Endometrium (tissue), 2 donors: ENCODE data around the gene SIL1.
"Not testable (repeated sequence)": the region's sequence is repeated elsewhere in the genome, so short reads cannot be mapped to it uniquely, and the experiment has no call there.

ENCODE experiments used
- FAIRE-seq: peaks from 2 replicates; lab custom pipeline; 2012; peaks lifted over from hg19 to GRCh38; lab: Jason Lieb, UNC
- donor health status: control.
- donor health status: control.

The SIL1 gene

DNA sequence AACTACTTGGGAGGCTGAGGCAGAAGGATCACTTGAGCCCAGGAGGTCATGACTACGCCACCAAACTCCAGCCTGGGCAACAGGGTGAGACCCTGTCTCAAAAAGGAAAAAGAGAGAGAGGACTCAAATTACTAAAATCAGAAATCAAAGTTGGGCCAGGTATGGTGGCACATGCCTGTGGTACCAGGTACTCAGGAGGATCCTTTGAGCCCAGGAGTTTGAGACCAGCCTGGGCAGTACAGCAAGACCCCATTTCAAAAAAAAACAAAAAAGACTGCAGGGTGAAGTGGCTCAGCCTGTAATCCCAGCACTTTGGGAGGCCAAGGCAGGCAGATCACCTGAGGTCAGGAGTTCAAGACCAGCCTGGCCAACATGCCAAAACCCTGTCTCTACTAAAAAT, 23.8 kb downstream of the SIL1 start:
- FAIRE-seq: not testable (repeated sequence)

DNA sequence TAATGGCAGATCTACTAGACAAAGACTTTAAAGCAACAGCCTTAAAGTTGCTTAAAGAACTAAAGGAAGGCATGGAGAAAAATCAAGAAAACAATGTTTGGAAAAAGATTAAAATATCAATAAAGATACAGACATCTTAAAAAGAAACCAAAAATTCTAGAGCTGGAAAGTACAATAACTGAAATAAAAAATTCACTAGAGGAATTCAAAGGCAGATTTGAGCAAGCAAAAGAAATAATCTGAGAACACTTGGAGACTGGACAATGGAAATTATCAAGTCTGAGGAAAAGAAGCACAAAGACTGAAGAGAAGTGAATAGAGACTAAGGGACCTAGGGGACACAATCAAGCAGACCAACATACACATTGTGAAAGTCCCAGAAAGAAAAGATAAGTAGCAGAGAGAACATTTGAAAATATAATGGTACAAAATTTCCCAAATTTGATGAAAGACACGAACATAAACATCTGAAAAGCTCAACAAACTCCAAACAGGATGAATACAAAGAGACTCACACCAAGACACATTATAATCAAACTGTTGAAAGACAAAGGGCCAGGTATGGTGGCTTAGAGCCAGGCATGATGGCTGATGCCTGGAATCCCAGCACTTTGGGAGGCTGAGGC, 26.3 kb downstream of the SIL1 start:
- FAIRE-seq: no peak

DNA sequence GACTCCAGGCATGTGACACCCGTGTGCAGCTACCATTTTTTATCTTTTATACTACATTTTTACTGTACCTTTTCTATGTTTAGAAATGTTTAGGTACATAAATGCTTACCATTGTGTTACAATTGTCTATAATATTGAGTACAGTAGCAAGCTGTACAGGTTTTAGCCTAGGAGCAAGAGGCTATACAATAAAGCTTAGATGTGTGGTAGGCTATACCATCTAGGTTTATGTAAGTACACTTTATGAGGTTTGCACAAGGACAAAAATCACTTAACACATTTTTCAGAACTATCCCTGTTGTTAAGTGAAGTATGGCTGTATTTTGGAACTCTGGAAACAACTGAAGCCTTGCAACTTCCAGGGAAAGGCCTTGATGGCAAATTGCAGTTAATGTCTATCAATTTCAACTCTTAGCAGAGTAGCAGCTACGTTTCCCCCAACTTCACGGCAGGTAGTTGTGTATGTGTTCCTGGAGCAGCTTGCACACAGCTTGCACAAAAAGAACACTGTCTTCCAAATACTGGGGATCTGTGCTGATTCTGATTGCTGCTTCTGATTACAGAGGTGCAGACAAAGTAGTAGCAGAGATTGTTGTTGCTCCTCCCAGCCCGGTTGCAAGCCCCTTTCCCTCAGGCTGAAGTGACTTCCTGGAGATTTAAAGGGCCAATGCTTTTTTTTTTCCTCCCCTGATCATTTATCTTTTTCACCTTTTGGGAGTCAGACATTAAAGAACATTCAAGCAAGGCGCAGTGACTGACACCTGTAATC, 30.0 kb downstream of the SIL1 start:
- no peak for FAIRE-seq

DNA sequence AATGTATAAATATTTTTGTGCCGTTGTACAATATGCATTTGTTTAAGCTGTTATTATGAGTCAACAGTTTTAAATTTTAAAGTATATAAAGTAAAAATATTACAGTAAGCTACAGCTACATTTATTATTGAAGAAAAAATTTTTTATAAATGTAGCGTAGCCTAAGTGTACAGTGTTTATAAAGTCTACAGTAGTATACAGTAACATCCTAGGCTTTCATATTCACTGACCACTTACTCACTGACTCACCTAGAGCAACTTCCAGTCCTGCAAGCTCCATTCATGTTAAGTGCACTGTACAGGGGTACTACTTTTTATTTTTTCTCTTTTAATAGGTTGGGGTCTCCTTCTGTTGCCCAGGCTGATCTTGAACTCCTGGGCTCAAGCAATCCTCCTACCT, 30.6 kb downstream of the SIL1 start:
- FAIRE-seq: no peak

DNA sequence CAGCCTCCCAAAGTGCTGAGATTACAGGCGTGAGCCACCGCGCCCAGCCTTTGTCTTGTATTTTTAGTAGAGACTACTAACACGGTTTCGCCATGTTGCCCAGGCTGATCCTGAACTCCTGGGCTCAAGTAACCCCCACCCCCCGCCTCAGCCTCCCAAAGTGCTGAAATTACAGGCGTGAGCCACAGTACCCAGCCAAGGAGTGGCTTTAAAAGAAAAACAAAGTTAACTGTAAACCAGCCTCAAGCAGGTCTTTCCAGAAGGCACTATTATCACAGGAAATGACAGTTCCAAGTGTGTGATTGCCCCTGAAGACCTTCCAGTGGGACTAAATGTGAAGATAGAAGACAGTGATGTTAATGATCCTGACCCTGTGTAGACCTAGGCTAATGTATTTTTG, 31.1 kb downstream of the SIL1 start:
- FAIRE-seq: no peak

DNA sequence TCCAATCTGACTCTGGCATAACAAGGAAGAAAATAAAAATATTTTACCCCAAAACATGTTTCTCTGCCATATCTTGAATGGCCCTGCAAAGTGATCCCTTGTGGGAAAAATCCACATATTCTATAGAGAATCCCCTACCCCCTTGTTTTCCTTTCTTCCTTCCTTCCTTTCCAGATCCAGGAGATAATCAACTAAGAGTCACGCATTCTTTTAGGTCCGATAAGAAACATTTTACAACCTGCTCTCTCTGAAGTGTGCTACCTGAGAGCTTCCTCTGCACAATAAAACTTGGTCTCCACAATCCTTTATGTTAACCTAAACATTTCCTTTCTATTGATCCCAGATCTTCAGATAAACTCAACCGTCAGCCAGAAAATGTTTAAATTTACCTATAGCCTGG, 33.3 kb downstream of the SIL1 start:
- FAIRE-seq: not testable (repeated sequence)

DNA sequence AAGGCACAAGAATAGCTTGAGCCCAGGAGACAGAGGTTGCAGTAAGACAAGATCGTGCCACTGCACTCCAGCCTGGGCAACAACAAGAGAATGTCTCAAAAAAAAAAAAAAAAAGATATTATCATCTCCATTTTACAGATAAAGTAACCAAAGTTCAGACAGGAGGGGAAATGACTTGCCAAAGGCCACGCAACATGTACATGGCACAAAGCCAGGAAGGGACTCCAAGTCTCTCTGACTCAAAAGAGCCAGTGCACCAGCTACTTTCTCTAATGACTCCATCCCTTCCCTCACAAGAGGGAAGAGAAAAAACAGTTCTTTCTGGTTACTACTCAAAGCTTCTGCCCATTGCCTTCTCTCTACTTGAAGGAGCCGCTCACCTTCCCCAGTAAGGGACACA, 34.1 kb downstream of the SIL1 start:
- FAIRE-seq: no peak

DNA sequence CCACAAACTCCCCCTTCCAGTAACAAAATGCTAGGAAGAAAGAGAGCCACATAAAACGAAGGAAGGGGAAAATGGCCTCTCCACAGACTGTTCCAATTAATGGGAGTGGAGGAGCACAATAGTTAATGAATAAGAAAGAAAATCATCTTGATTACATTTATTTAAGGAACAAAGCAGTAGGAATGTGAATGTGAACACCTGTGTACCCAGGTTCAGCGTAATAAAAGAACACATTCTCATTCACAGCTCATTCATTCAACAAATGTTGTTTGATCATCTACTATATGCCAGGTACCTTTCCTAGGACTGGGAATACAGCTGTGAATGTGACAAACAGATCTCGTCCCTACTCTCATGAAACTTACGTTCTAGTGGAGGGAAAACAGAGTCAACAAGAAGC, 35.7 kb downstream of the SIL1 start:
- FAIRE-seq: no peak

DNA sequence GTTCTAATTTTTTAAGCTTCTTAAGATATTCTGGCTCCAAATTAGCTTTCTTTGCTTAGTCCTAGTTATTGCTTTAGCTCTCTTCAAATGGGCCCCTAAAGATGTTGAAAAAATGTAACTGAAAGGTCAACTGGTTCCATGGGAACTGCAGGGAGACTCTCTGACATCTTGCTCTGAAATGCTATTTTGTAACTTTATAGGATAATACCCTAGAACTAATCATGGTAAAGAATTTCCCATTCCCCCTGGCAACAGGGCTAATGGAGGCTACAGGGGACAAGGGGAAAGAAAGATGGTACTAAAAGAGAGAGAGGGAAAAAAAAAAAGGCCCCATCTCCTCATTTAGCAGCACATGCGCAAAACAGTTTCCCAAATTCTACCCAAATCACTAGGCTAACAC, 39.4 kb downstream of the SIL1 start:
- no peak for FAIRE-seq

DNA sequence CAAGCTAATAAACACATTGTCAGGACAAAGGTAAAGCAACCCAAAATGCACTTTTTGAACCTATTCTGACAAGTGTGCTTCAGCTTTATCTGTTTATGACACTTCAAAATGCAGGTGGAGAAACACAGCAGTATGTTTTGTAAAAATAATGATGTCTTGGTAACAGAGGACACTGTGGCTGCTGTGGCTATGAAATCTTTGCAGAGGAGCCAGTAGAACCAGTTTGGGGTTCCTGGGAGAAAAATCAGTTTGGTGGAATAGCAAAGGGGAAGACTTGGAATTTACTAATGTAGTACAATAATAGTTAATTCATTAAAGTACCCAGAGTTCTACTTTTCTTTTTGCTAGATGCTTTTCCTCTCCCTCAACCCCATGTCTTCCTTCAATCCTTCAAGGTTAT, 40.6 kb downstream of the SIL1 start:
- FAIRE-seq: no peak

DNA sequence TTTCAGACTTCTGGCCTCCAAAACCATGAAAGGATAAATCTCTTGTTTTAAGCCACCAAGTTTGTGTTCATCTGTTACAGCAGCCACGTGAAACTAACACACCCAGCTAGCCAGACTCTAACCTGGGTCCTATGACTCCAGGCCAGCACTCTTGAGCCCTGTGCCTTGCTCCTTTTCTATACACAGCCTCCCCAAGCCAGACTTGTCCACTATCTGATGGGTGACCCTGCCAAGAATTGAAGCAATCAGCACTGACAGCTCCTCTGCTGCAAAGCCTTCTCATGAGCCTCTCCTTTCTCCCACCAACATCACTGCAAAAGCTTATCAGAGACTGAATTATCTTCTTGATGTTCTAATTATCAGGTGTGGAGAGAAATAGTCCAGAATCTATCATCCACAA, 41.4 kb downstream of the SIL1 start:
- FAIRE-seq: no peak

DNA sequence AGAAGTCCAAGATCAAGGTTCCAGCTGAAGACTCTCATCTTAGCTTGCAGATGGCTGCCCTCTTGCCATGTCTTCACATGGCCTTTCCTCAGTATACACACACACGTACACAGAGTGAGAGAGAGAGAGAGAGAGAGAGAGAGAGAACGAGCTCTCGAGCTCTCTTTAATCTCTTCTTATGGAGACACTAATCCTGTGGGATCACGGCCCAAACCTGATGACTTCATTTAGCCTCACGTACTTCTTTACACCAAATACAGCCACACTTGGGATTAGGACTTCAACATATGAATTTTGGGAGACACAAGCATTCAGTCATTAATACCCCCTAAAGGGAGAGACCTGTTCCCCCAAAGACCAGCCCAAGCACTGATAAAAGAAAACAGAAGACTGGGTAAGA, 42.8 kb downstream of the SIL1 start:
- no peak for FAIRE-seq

DNA sequence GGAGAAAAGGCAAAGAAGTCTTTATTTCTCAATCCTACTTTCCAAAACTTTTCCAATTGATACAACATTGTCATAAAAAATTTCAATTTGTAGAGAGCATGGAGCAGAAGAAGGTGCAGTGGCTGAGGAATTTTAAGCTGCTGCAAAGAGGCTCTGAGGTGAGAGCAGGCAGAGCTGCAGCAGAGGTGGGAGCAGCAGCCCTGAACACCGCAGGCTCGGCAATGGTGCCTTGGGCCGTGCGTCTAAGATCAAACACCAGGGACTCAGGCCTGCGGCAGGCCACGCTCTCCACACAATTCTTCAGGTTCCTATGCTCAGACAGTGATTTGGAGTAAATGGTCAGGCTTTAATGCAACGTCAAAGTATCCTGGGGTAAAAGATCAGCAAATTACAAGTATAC, 46.3 kb downstream of the SIL1 start:
- FAIRE-seq: no peak

DNA sequence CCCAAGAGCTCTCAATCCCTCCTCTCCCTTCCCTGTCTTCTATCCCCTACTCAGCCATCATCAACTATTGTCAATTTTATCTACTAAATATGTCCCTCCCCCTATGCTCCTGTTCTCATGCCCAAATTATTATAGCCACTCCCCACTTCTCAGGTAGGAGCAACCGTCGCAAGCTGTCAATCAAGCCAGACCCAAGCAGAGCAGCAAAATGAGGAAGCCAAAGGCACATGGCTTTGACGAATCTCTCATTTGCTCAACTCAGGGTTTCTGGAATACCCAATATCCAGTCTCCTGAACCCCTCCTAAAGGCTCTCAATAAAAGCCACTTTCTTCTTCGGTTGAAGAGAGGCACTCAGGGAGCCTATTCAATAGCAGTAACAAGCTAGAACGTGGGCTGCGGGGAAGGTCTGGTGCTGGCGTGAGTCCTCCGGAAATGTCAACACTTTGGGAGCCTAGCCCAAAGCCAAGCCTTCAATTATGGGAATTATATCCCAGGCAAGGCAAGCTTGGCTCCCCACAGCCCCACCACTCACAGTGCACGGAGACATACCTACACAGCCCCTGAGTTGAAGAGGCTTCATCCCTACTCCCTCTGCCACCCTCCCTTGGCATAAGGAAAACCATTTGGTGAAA, 47.7 kb downstream of the SIL1 start:
- no peak for FAIRE-seq

DNA sequence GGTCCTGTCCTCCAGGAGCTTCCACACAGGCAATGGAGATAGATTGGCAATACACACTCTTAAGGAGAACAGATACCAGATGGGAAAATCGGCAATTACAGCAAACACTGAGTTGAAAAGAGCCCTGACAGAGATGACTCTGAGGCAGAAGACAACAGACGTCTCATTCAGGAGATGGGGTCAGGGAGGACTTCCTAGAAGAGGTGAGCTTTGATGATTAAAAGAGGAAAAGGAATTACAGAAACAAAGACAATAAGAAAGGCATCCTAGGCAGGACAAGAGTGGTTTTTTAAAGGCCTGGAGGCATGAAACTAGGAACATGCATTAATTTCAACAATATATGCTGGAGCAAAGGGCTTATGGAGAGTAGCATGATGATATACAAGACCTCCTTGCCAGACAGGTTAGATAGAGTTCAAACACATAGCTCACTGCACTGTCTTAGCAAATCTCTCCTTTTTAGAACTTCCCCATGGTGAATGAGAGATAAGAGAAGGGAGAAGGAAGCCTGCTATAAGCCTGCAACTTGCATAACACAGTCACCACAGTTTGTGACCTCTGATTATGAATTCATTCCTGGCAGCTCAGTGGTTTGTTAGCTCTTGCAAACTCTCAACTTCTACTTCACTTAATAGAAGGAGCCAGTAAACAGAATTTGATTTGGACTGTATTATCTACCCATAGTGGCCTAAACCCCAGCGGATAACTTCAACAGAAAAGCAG, 48.5 kb downstream of the SIL1 start:
- no peak for FAIRE-seq

DNA sequence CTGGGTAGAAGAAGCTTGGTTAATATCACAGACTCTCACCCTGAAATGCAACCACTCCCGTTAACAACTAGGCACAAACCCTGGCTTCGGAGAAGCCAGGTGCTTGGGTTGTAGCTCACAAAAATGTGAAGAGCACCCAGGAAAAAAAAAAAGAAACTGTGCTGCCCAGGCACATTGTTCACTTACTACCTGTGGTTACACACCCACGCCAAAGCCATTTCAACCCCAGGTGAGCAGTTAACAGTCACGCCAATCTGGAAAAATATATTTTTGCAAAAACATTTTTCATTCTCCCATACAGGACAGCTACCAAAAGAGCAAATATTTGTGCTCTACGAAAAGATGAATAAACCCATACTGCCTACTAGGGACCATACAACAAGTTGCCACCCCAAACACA, 49.2 kb downstream of the SIL1 start:
- no peak for FAIRE-seq

DNA sequence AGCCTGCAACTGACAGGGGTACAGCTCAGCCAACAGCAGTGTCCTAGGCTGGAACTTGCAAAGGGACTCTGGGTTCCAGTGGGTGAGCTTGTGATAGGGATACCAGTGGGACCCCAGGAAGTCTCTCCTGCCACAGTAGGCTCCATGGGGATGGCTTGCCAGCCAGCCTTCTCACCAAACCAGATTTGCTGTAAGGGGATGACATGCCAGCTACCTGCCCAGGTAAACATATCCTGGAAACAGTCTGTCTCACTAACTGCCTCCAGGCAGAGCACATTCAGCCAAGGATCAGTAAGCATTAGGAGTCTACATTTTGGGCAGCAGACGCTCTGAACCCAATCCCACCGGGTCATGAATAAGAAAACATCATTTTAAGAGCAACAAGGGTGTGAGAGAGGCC, 49.9 kb downstream of the SIL1 start:
- no peak for FAIRE-seq

DNA sequence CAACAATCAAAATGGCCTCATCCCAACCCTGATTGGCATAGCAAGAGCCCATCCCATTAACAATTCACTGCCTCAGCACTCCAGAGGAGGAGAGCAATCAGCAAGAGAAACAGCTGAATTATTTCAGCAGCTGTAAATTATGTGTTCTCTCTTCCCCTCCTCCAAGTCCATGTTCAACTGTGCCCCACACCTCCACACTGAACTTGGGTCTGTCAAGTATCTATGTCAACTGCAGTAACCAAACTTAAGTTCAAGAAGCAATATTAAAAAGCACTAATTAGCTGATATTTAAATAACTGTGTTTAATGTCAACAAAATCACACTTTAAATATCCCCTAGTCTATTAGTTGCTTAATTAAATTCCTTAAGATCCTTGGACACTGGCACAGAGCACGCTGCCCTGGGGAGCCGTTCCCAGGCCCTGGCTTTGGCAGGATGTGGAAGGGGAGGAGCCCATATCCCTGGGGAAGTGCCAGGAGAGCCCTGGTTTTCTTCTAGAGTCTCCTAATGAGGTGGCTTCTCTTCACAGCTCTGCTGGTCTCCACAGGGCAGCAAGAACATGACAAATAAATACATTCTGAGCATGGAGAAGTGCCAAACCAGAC, 50.6 kb downstream of the SIL1 start:
- FAIRE-seq: no peak

DNA sequence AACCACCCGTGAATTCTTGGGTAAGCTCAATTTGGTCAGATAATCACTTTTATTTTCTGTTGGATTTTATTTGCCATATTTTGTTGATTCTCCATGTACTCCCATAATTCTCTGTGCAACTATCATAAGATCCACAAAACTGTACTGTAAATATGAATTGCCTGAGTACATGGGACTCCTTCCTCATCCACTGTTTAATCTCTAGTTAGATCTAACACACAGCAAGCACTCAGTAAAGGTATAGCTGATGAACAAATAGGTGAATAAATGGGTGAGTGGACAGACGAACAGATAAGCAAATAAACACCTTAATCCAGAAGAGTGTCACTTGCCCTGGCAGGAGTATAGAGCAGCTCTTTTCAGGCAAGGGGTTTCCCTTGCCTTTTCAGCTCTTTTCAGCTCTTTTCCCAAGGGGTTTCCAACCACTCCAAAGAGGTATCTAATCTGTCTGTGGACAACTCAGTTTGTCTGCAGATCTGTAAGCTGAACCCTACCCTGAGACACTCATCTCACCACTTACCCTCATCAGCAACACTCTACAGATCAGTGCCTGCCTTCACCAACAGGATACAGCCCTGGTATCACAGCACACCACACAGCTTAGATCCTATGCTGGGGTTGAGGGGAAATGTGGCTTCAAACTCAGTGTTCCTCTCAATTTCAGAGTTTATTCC, 51.2 kb downstream of the SIL1 start:
- no peak for FAIRE-seq

DNA sequence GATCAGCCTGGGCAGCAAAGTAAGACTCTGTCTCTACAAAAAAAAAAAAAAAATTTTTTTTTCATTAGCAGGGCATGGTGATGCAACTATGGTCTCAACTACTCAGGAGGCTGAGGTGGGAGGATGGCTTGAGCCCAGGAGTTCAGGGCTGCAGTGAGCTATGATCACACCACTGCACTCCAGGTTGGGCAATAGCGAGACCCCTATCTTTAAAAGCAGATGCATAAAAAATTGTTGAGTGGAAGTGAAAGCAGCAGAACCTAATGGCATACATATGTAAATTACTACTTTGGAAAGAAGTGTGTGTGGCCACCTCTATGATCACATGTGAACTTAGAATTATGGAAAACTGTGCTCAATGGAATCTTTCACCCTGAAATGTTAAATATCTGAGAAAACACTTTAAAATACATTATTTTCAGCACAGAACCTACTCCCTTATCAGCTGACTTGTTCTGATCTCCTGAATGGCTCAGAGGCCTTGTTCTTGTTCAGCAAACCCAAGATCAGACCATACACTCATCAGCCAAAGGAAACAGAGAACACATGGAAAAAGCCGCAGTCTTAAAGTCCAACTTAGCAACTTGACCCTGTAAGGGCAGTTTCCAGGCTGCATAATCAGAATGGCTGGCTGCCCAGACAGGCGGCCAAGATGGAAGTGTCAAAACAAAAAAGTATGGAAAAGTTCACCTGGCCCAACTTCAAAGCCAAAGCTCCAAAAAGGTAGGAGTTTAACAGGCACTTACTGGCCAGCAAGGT, 56.5 kb downstream of the SIL1 start:
- FAIRE-seq: no peak

DNA sequence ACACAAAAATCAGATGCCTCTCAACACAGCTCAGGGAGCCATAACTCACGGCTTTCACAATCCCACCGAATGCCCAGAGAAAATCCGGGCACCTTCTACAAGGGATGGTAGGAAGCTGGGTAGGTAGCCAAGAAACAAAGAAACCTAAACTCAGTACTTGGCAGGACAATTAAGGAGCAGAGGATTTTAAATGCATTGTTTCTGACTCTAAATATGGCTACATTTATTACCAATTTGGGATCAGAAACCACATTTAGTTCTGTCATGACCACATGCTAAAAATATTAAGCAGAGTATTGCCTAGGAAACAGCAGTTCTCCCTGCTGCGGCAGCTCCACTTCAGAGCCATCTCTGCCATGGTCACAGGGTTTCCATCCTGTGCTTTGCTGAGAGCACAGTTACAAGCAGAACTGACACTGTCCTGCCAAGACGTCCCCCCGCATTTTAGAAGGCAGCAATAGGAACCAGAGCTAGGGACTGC, 57.5 kb downstream of the SIL1 start:
- no peak for FAIRE-seq
